WI38 (cell line): ENCODE data around the gene VWA5A.

ENCODE experiments used
- H3K4me3 ChIP-seq: 2 replicates; pipeline ENCODE4 v1.5.1; 2011; ENCODE audit warnings: low read depth, mild to moderate bottlenecking, control low read depth, low read length
- CTCF ChIP-seq: IDR thresholded peaks from 2 replicates; pipeline ENCODE4 v1.5.1; 2012; ENCODE audit warnings: low read depth, mild to moderate bottlenecking, control low read depth, low read length

Gene VWA5A

GRCh38 chr11:124170801-124171586, 55.7 kb downstream of the VWA5A start:
- no peak for TF ChIP-seq CTCF
- no peak overlapping the region for H3K4me3 ChIP-seq

GRCh38 chr11:124172101-124172500, 56.9 kb downstream of the VWA5A start:
- no peak for TF ChIP-seq CTCF
- no peak overlapping the region for H3K4me3 ChIP-seq

- no peak overlapping the region for H3K4me3 ChIP-seq
- no peak for TF ChIP-seq CTCF
These were observed 57.3 kb downstream of the VWA5A start for GRCh38 chr11:124172599-124172998.

- no peak for TF ChIP-seq CTCF
- H3K4me3 ChIP-seq: no peak overlapping the region
These were observed 58.8 kb downstream of the VWA5A start for GRCh38 chr11:124174001-124174583.

- no peak for TF ChIP-seq CTCF
- no peak overlapping the region for H3K4me3 ChIP-seq
These were observed 61.9 kb downstream of the VWA5A start for GRCh38 chr11:124176925-124177715.

GRCh38 chr11:124179310-124179709, 64.1 kb downstream of the VWA5A start:
- TF ChIP-seq CTCF: no peak
- H3K4me3 ChIP-seq: no peak overlapping the region

GRCh38 chr11:124183068-124183467, 67.8 kb downstream of the VWA5A start, which contains the start of gene OR10D3:
Gene OR10D3, plus strand, starts transcription at chr11:124183345. Its CDS starts 1,925 bp downstream, at chr11:124185270.
- TF ChIP-seq CTCF: no peak
- no peak within 1 kb of the TSS for H3K4me3 ChIP-seq
